ENCODE data around the gene SEC16A.

SEC16A gene

GRCh38 chr9:136465500-136466154 lies 17.2 kb downstream of the SEC16A start:
- no peak for DNase-seq (ENCODE audit: low read depth)

GRCh38 chr9:136464241-136464640 lies 18.6 kb downstream of the SEC16A start:
- DNase-seq (ENCODE audit: low read depth) = no peak

GRCh38 chr9:136463578-136463977 lies 19.3 kb downstream of the SEC16A start:
- no peak for DNase-seq (ENCODE audit: low read depth)

- no peak for DNase-seq (ENCODE audit: low read depth)
Measured at GRCh38 chr9:136462664-136463063, 20.2 kb downstream of the SEC16A start.

- no peak for DNase-seq (ENCODE audit: low read depth)
Measured at GRCh38 chr9:136460772-136461325, 22.0 kb downstream of the SEC16A start.

- no peak for DNase-seq (ENCODE audit: low read depth)
Measured at GRCh38 chr9:136459425-136459824, 23.4 kb downstream of the SEC16A start.

- no peak for DNase-seq (ENCODE audit: low read depth)
Measured at GRCh38 chr9:136457326-136457725, 25.5 kb downstream of the SEC16A start.

- DNase-seq (ENCODE audit: low read depth) = no peak
Measured at GRCh38 chr9:136456258-136456657, 26.6 kb downstream of the SEC16A start.

- DNase-seq (ENCODE audit: low read depth) = no peak
Measured at GRCh38 chr9:136455043-136456002, 27.5 kb downstream of the SEC16A start.

- DNase-seq (ENCODE audit: low read depth) = no peak
Measured at GRCh38 chr9:136454026-136454796, 28.6 kb downstream of the SEC16A start.

- no peak for DNase-seq (ENCODE audit: low read depth)
Measured at GRCh38 chr9:136453326-136453725, 29.5 kb downstream of the SEC16A start.

GRCh38 chr9:136451221-136451877 lies 31.5 kb downstream of the SEC16A start:
- no peak for DNase-seq (ENCODE audit: low read depth)

- DNase-seq (ENCODE audit: low read depth) = no peak
Measured at GRCh38 chr9:136448655-136449054, 34.2 kb downstream of the SEC16A start.

- no peak for DNase-seq (ENCODE audit: low read depth)
Measured at GRCh38 chr9:136447173-136447778, 35.6 kb downstream of the SEC16A start.

- DNase-seq (ENCODE audit: low read depth) = no peak
Measured at GRCh38 chr9:136445799-136446198, 37.0 kb downstream of the SEC16A start.

- no peak for DNase-seq (ENCODE audit: low read depth)
Measured at GRCh38 chr9:136444102-136444501, 38.7 kb downstream of the SEC16A start.

GRCh38 chr9:136443687-136444086 lies 39.2 kb downstream of the SEC16A start:
- DNase-seq (ENCODE audit: low read depth) = no peak

GRCh38 chr9:136443087-136443486 lies 39.8 kb downstream of the SEC16A start:
- DNase-seq (ENCODE audit: low read depth) = no peak

GRCh38 chr9:136442265-136442664 lies 40.6 kb downstream of the SEC16A start:
- no peak for DNase-seq (ENCODE audit: low read depth)

- no peak for DNase-seq (ENCODE audit: low read depth)
Measured at GRCh38 chr9:136441681-136442245, 41.1 kb downstream of the SEC16A start.

- DNase-seq (ENCODE audit: low read depth) = no peak
Measured at GRCh38 chr9:136441191-136441680, 41.6 kb downstream of the SEC16A start.
